Subcutaneous abdominal adipose tissue (tissue), 5 donors: ENCODE data around the gene DGKQ.

ENCODE experiments used
- H3K27ac ChIP-seq: one replicate; pipeline ENCODE4 v1.7.0; 2013; ENCODE audit warnings: low read depth, mild to moderate bottlenecking, inconsistent platforms, low read length, moderate library complexity
- H3K27me3 ChIP-seq, 5 donors: one replicate each; pipeline ENCODE4 v1.7.0; 2013; ENCODE audit warnings: low read length in 5 of 5, inconsistent platforms in 1 of 5; ENCODE audit not compliant: control insufficient read depth in 5 of 5, insufficient read depth in 4 of 5
- H3K36me3 ChIP-seq, 5 donors: one replicate each; pipeline ENCODE4 v1.7.0; 2013; ENCODE audit warnings: low read length in 5 of 5; ENCODE audit not compliant: control insufficient read depth in 5 of 5, insufficient read depth in 5 of 5
- H3K4me1 ChIP-seq, 5 donors: one replicate each; pipeline ENCODE4 v1.7.0; 2013; ENCODE audit warnings: low read length in 5 of 5, mild to moderate bottlenecking in 3 of 5, moderate library complexity in 1 of 5; ENCODE audit not compliant: control insufficient read depth in 5 of 5, insufficient read depth in 5 of 5
- H3K4me3 ChIP-seq, 5 donors: one replicate each; pipeline ENCODE4 v1.7.0; 2013; ENCODE audit warnings: low read length in 5 of 5, low read depth in 1 of 5
- H3K9ac ChIP-seq, 5 donors: one replicate each; pipeline ENCODE4 v1.7.0; 2013; ENCODE audit warnings: low read length in 5 of 5, mild to moderate bottlenecking in 4 of 5, moderate library complexity in 3 of 5
- H3K9me3 ChIP-seq, 5 donors: one replicate each; pipeline ENCODE4 v1.7.0; 2013; ENCODE audit warnings: low read length in 5 of 5; ENCODE audit not compliant: control insufficient read depth in 5 of 5
- donor health status: healthy.
- donor health status: healthy.
- donor health status: healthy.
- donor health status: healthy.
- donor health status: healthy.

The DGKQ gene

GRCh38 chr4:968221-968620 lies 5.1 kb downstream of the DGKQ start:
- H3K27me3 ChIP-seq: peaks cover 0 to 3% (median 0%) of the 10 kb centered on the region in 5 donors
- no peak overlapping the region for H3K4me3 ChIP-seq
- no peak overlapping the region for H3K27ac ChIP-seq
- H3K9ac ChIP-seq: no peak overlapping the region
- peaks cover 0 to 42% (median 27%) of the 10 kb centered on the region in 5 donors for H3K36me3 ChIP-seq
- no peaks in the 10 kb centered on the region for H3K9me3 ChIP-seq
- peaks cover 4 to 26% (median 24%) of the 10 kb centered on the region in 5 donors for H3K4me1 ChIP-seq

DNA sequence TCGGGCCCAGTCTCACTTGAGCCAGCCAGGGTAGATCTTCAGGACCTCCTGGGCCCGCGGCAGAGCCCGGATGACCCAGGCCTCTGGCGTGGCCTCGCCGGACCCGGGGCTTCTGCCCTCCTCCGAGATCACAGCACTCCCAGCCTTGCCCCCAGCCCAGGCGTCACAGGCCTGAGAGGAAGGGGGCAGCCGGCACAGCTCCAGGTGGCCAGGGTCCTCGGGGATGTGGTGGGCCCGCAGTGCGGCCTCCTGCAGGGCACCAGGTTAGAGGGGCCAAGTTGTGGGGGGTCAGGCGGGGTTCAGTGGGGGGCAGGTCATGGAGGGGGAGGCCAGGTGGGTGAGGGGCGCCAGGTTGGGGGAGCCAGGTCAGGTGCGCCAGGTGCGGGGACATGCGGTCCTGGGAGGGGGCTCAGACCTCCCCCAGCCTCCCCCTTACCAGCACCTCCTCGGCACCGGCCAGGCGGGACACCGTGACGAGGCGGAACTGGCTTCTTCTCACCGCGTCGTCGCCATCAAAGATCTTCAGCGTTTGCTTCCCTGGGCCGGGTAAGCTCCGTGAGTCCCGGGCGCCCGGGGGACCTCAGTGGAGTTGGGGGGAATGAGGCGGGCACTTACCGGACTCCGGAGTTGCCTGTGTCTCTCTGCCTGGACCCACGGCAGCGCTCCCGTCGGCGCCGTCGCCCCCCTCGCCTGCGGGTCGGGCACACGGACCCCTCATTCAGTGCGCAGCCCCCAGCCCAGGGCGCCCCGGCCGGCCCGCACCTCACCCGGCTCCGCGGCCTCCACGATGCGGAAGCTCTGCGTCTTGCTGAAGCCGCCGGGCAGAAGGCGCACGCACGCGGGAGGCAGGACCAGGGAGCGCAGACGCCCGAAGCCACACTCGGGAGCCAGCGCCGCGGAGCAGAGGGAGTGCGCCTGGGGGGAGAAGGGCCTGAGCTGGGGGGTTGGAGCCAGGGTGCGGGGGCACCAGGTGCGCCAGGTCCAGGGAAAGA lies 6.0 kb downstream of the DGKQ start:
- peaks cover 0 to 51% (median 34%) of the 10 kb centered on the region in 5 donors for H3K36me3 ChIP-seq
- H3K9me3 ChIP-seq: no peaks in the 10 kb centered on the region
- peaks cover 4 to 20% (median 17%) of the 10 kb centered on the region in 5 donors for H3K4me1 ChIP-seq
- no peak overlapping the region for H3K9ac ChIP-seq
- peaks cover 0 to 3% (median 0%) of the 10 kb centered on the region in 5 donors for H3K27me3 ChIP-seq
- no peak overlapping the region for H3K4me3 ChIP-seq
- no peak overlapping the region for H3K27ac ChIP-seq

GRCh38 chr4:966266-967112 lies 6.9 kb downstream of the DGKQ start:
- no peak overlapping the region for H3K9ac ChIP-seq
- peaks cover 0 to 11% (median 8%) of the 10 kb centered on the region in 5 donors for H3K4me1 ChIP-seq
- no peak overlapping the region for H3K27ac ChIP-seq
- H3K4me3 ChIP-seq: no peak overlapping the region
- peaks cover 0 to 60% (median 42%) of the 10 kb centered on the region in 5 donors for H3K36me3 ChIP-seq
- H3K9me3 ChIP-seq: no peaks in the 10 kb centered on the region
- peaks cover 0 to 3% (median 0%) of the 10 kb centered on the region in 5 donors for H3K27me3 ChIP-seq

DNA sequence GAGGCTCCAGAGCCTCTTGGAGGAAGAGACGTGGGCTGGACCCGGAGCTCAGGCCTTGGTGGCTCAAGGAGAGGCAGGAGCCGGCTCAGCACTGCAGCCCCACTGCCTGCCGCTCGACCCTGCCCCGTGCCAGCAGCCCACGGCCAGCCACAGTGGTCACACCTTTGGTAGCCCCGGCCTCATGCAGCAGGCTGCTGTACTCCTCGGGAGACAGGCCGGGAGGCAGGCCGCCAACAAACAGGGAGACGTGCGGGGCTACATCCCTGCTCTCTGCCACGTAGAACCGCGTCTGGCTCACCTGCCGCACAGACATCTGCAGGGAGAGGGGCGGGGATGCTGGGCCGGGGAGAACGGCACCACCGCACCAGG lies 7.6 kb downstream of the DGKQ start:
- peaks cover 0 to 3% (median under 1%) of the 10 kb centered on the region in 5 donors for H3K4me1 ChIP-seq
- H3K27ac ChIP-seq: no peak overlapping the region
- peaks cover 0 to 3% (median 0%) of the 10 kb centered on the region in 5 donors for H3K27me3 ChIP-seq
- no peak overlapping the region for H3K4me3 ChIP-seq
- H3K9ac ChIP-seq: no peak overlapping the region
- no peaks in the 10 kb centered on the region for H3K9me3 ChIP-seq
- H3K36me3 ChIP-seq: peaks cover 0 to 63% (median 48%) of the 10 kb centered on the region in 5 donors

DNA sequence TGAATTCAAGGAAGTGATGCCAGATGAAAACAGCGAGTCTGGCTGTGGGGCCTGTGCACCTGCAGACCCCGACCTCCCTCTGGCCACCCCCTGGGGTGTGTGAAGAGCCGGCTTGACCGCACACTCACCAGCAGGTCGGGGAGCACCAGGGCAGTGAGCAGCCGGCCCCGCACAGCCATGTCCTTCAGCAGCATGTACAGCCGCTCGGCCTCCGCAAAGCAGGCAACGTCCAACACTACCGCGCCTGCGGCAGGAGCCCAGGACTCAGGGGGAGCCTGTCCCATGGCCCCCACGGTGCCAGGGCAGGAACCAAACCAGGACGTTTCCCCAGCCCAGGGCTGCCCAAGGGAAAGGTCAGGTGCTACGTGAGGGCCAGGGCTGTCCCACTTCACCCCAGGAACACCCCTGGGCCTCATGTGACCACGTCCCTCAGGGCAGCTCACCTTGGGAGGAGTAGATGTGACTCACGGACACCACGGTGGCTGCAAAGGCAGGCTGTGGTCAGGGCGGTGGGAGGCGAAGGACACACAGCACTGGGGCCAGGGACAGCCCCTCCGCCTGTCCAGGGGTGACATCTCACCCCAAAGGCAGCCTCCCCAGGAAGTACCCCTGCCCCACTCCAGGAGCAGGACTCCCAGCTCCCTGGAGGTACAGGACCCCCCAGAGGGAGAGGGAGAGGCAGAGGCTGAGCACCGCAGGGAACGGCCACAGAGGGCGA lies 8.2 kb downstream of the DGKQ start:
- no peaks in the 10 kb centered on the region for H3K9me3 ChIP-seq
- H3K4me1 ChIP-seq: peaks cover 0 to under 1% (median 0%) of the 10 kb centered on the region in 5 donors
- no peak overlapping the region for H3K4me3 ChIP-seq
- peaks cover 0 to 67% (median 52%) of the 10 kb centered on the region in 5 donors for H3K36me3 ChIP-seq
- no peak overlapping the region for H3K27ac ChIP-seq
- H3K27me3 ChIP-seq: peaks cover 0 to 3% (median 0%) of the 10 kb centered on the region in 5 donors
- no peak overlapping the region for H3K9ac ChIP-seq

GRCh38 chr4:964346-965025 lies 8.9 kb downstream of the DGKQ start:
- H3K4me3 ChIP-seq: no peak overlapping the region
- no peaks in the 10 kb centered on the region for H3K9me3 ChIP-seq
- H3K4me1 ChIP-seq: no peaks in the 10 kb centered on the region
- no peak overlapping the region for H3K27ac ChIP-seq
- H3K27me3 ChIP-seq: peaks cover 0 to 3% (median 0%) of the 10 kb centered on the region in 5 donors
- H3K9ac ChIP-seq: no peak overlapping the region
- peaks cover 0 to 74% (median 53%) of the 10 kb centered on the region in 5 donors for H3K36me3 ChIP-seq

DNA sequence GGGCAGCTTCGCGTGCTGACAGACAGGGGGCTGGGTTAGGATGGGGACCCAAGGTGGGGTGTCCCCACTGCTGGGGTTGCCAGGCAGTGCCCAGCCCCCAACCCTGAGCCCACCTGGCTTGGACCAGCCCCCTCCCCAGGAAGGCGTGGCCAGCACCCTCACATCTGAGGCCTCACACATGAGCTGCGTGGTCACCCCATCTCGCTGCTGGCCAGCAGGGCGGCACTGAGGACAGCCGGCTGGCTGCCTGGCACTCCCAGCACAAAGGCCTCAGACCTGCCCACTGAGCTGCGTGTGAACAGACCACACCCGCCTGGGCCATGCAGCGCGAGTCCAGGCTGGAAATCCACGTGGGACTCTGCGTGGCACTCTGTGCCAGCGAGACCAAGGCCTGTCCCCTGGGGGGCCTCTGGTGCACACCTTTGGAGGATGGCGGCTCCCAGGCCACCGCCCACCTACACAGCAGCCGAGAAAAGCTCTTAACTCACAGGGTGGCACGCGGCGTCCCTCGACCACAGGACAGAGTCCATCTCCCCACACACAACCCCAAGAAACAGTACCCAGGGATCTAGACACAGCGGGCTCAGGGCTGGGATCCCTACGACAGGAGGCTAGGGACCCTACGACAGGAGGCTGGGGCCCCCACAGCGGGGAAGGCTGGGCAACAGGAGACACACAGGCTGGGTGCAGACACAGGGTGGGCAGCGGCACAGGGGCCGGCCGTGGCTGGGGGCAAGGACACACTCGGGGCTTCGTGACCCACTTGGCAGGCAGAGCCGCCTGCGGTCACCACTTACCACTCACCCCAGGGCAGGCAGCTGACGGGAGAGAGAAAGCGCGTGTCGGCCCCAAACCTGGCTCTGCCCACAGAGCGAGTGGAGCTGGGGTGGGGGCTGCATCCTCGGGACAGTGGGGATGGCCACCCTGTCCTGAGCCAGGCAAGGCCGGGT lies 9.8 kb downstream of the DGKQ start:
- no peak overlapping the region for H3K9ac ChIP-seq
- H3K4me1 ChIP-seq: no peaks in the 10 kb centered on the region
- H3K4me3 ChIP-seq: no peak overlapping the region
- peaks cover 0 to 1% (median 0%) of the 10 kb centered on the region in 5 donors for H3K27me3 ChIP-seq
- peaks cover 0 to 83% (median 63%) of the 10 kb centered on the region in 5 donors for H3K36me3 ChIP-seq
- no peaks in the 10 kb centered on the region for H3K9me3 ChIP-seq
- no peak overlapping the region for H3K27ac ChIP-seq

- H3K9me3 ChIP-seq: no peaks in the 10 kb centered on the region
- no peak overlapping the region for H3K4me3 ChIP-seq
- H3K9ac ChIP-seq: no peak overlapping the region
- H3K27me3 ChIP-seq: no peaks in the 10 kb centered on the region
- no peaks in the 10 kb centered on the region for H3K4me1 ChIP-seq
- no peak overlapping the region for H3K27ac ChIP-seq
- H3K36me3 ChIP-seq: peaks cover 0 to 93% (median 73%) of the 10 kb centered on the region in 5 donors
These were observed 10.8 kb downstream of the DGKQ start for GRCh38 chr4:962231-963208.
